Fibroblast of the aortic adventitia (primary cell): Measurements from ENCODE around the gene VSIR. TPM values are rescaled to one million over a fixed set of nuclear protein-coding genes. Genes with fewer than 3 reads are reported as not detected.

Source experiments
- DNase-seq: peaks from one replicate; pipeline ENCODE4 v3.0.0-alpha.2; 2010; ENCODE audit warnings: low read depth
- H3K4me3 ChIP-seq: 2 replicates; pipeline ENCODE4 v1.5.1; 2011; ENCODE audit warnings: low read depth, mild to moderate bottlenecking, control low read depth, low read length, moderate library complexity
- CTCF ChIP-seq: IDR thresholded peaks from 2 replicates; pipeline ENCODE4 v1.5.1; 2011; ENCODE audit warnings: mild to moderate bottlenecking, low read length, control low read depth, inconsistent platforms; ENCODE audit not compliant: insufficient read depth
- total RNA-seq: library from RNA; depleted of rRNA; stranded (reverse); fragments of >200 nt; gene quantifications from 2 replicates; pipeline ENCODE4 v1.2.3, GENCODE V29; 2012; ENCODE audit warnings: low replicate concordance

The VSIR gene
- total RNA-seq, 1 donor, result 16.9 TPM

GRCh38 chr10:71746344-71747037, 26.8 kb downstream of the VSIR start:
- DNase-seq, result peak; percentile 19
- no peak overlapping the region for H3K4me3 ChIP-seq
- TF ChIP-seq CTCF, result no peak

- no peak for DNase-seq
- no peak for TF ChIP-seq CTCF
- H3K4me3 ChIP-seq, result no peak overlapping the region
These were observed 27.6 kb downstream of the VSIR start for GRCh38 chr10:71745664-71746250.

GRCh38 chr10:71744897-71745663, 28.2 kb downstream of the VSIR start:
- TF ChIP-seq CTCF, result no peak
- no peak for DNase-seq
- no peak overlapping the region for H3K4me3 ChIP-seq

GRCh38 chr10:71743866-71744265, 29.5 kb downstream of the VSIR start:
- no peak for TF ChIP-seq CTCF

GRCh38 chr10:71743089-71743838, 30.1 kb downstream of the VSIR start:
- no peak overlapping the region for H3K4me3 ChIP-seq
- no peak for DNase-seq
- no peak for TF ChIP-seq CTCF

More at GRCh38 chr10:71743866-71744265, 29.5 kb downstream of the VSIR start:
- DNase-seq, result no peak
- no peak overlapping the region for H3K4me3 ChIP-seq

- no peak for TF ChIP-seq CTCF
- no peak for DNase-seq
- H3K4me3 ChIP-seq, result no peak overlapping the region
These were observed 30.8 kb downstream of the VSIR start for GRCh38 chr10:71742301-71743088.
